GM12878 (cell line): ENCODE data around the gene ARAP2. TPM values are rescaled to one million over a fixed set of nuclear protein-coding genes. Genes with fewer than 3 reads are reported as not detected.

Experiments used
- BMI1 ChIP-seq: fragments of 450-650 bp; IDR thresholded peaks from 2 replicates; pipeline ENCODE4 v1.6.1; 2016; ENCODE audit warnings: mild to moderate bottlenecking, moderate library complexity, borderline replicate concordance
- CBX3 ChIP-seq: fragments of 200-600 bp; sonication (generic); IDR thresholded peaks from 2 replicates; pipeline ENCODE4 v1.6.1; 2016; ENCODE audit warnings: low read depth, borderline replicate concordance
- CBX5 ChIP-seq: sonication (generic); IDR thresholded peaks from 2 replicates; pipeline ENCODE4 v1.6.1; 2016; ENCODE audit warnings: low read depth, moderate library complexity, mild to moderate bottlenecking, inconsistent platforms
- DPF2 ChIP-seq: fragments of 450-650 bp; IDR thresholded peaks from 2 replicates; pipeline ENCODE4 v1.6.1; 2017; ENCODE audit warnings: mild to moderate bottlenecking
- ETV6 ChIP-seq, 2 experiments: fragments of 450-650 bp in 1 of 2; IDR thresholded peaks in 1 of 2; conservative IDR thresholded peaks in 1 of 2; 2 replicates each; pipeline ENCODE4 v1.6.1; 2014; ENCODE audit warnings: antibody characterized with exemption in 1 of 2, borderline replicate concordance in 1 of 2, low read depth in 1 of 2, mild to moderate bottlenecking in 1 of 2, moderate library complexity in 1 of 2
- EZH2 ChIP-seq: IDR thresholded peaks from 2 replicates; pipeline ENCODE4 v1.6.1; 2012; ENCODE audit warnings: low read depth, mild to moderate bottlenecking, control low read depth, inconsistent platforms, low read length, borderline replicate concordance; ENCODE audit not compliant: control insufficient read depth
- KAT2A ChIP-seq: conservative IDR thresholded peaks from 2 replicates; pipeline ENCODE4 v1.6.1; 2011; ENCODE audit warnings: low read depth, low read length; ENCODE audit not compliant: control insufficient read depth
- LARP7 ChIP-seq: fragments of 450-650 bp; IDR thresholded peaks from 2 replicates; pipeline ENCODE4 v1.6.1; 2017; ENCODE audit warnings: mild to moderate bottlenecking
- MXI1 ChIP-seq: fragments of 150-350 bp; IDR thresholded peaks from 2 replicates; pipeline ENCODE4 v1.6.1; 2011; ENCODE audit warnings: low read depth, mild to moderate bottlenecking, inconsistent platforms, low read length, improper control_type of control experiment
- MYC ChIP-seq: IDR thresholded peaks from 2 replicates; pipeline ENCODE4 v1.6.1; 2011; ENCODE audit warnings: mild to moderate bottlenecking, low read length, moderate library complexity, inconsistent platforms; ENCODE audit not compliant: insufficient read depth, insufficient replicate concordance, insufficient read length, severe bottlenecking
- POLR2AphosphoS5 ChIP-seq: IDR thresholded peaks from 2 replicates; pipeline ENCODE4 v1.6.1; 2011; ENCODE audit warnings: mild to moderate bottlenecking, low read length, inconsistent platforms
- RELA ChIP-seq: fragments of 450-650 bp; IDR thresholded peaks from 2 replicates; pipeline ENCODE4 v1.8.0; 2014; ENCODE audit warnings: borderline replicate concordance; ENCODE audit not compliant: partially characterized antibody
- RUNX3 ChIP-seq: IDR thresholded peaks from 2 replicates; pipeline ENCODE4 v1.6.1; 2012; ENCODE audit warnings: low read length, inconsistent platforms
- ZNF622 ChIP-seq: fragments of 450-650 bp; IDR thresholded peaks from 2 replicates; pipeline ENCODE4 v1.6.1; 2017; ENCODE audit warnings: mild to moderate bottlenecking, inconsistent platforms
- polyA plus RNA-seq, 11 experiments: library from polyadenylated mRNA; depleted of rRNA in 4 of 11; unstranded in 6 of 11; stranded (reverse) in 5 of 11; fragments of >200 nt; fragmentation: Nextera tagmentation in 4 of 11; fragmentation: Illumina TruSeq in 1 of 11; extraction: Ambion mirVana in 4 of 11; extraction: Trizol in 1 of 11; gene quantifications; 1 replicate in 1 of 11; 2 replicates in 10 of 11; pipeline versions ENCODE4 v1.2.1 to v1.2.3, GENCODE V29; 2011 to 2016; ENCODE audit warnings: inconsistent platforms in 2 of 11, missing spikeins in 2 of 11, low read depth in 1 of 11
- total RNA-seq, 4 experiments: library from RNA; depleted of rRNA in 3 of 4; stranded (reverse); fragments of >200 nt in 3 of 4; fragmentation: Illumina TruSeq in 1 of 4; extraction: Trizol in 1 of 4; gene quantifications; 2 replicates each; pipeline versions ENCODE4 v1.2.1 to v1.2.3, GENCODE V29; 2013 to 2021
- TF ChIP-seq, protein P1 (sequence below): fragments of 450-650 bp; IDR thresholded peaks from 2 replicates; pipeline ENCODE4 v1.6.1; 2017; ENCODE audit warnings: antibody characterized with exemption, mild to moderate bottlenecking, moderate library complexity
- TF ChIP-seq, protein P2 (sequence below): IDR thresholded peaks from 2 replicates; pipeline ENCODE4 v1.6.1; 2012; ENCODE audit warnings: low read depth, low read length, improper control_type of control experiment
- TF ChIP-seq, protein P3 (sequence below): IDR thresholded peaks from 2 replicates; pipeline ENCODE4 v1.6.1; 2012; ENCODE audit warnings: low read depth, low read length, improper control_type of control experiment
- TF ChIP-seq, protein P4 (sequence below): fragments of 450-650 bp; IDR thresholded peaks from 2 replicates; pipeline ENCODE4 v1.6.1; 2017; ENCODE audit warnings: mild to moderate bottlenecking, low read depth, inconsistent platforms; ENCODE audit not compliant: poor library complexity, severe bottlenecking
- TF ChIP-seq, protein P5 (sequence below): IDR thresholded peaks from 2 replicates; pipeline ENCODE4 v1.6.1; 2011; ENCODE audit warnings: low read depth, low read length, improper control_type of control experiment, borderline replicate concordance
- TF ChIP-seq, protein P6 (sequence below): fragments of 450-650 bp; IDR thresholded peaks from 2 replicates; pipeline ENCODE4 v1.6.1; 2017; ENCODE audit warnings: borderline replicate concordance

ARAP2 gene
- total and polyA plus RNA-seq, 10 of the 15 experiments (the other 5 are each of a cell fraction or from before 2014, with no cell fraction given): 5.4 to 36.1 (median 12.2) TPM

DNA sequence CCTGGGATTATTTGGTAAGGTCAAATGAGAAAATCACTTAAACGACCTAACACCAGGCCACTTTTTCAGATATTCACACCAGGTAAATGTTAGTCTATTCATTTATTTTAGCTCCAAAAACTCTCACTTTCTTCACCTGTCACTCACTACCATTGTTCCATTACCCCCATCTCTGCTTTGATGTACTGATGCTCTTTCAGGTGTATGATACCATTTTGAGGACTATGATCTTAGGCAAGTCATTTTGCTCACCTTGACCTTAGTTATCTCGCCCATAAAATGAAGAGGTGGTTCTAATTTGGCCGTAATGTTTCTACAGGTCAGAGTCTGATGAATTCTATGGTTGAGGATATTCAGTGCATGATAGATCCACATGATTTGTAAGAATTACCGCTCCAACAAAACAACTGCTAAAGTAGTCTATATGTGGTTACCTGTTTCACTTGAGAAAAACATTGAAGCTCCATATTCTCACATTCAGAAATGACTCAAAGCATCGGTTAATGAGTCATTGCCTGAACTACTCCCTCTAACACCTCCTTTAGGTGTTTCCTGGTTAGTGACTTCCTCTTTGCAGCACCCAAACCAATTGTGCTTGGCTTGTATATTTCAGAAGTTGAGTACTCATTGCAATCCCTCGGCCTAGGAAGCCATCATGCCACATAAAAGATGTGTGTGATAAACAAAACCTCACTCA lies 41.6 kb upstream of the ARAP2 start (continued):
- TF ChIP-seq EZH2: no peak
- no peak for TF ChIP-seq CBX3
- TF ChIP-seq, protein P1, sequence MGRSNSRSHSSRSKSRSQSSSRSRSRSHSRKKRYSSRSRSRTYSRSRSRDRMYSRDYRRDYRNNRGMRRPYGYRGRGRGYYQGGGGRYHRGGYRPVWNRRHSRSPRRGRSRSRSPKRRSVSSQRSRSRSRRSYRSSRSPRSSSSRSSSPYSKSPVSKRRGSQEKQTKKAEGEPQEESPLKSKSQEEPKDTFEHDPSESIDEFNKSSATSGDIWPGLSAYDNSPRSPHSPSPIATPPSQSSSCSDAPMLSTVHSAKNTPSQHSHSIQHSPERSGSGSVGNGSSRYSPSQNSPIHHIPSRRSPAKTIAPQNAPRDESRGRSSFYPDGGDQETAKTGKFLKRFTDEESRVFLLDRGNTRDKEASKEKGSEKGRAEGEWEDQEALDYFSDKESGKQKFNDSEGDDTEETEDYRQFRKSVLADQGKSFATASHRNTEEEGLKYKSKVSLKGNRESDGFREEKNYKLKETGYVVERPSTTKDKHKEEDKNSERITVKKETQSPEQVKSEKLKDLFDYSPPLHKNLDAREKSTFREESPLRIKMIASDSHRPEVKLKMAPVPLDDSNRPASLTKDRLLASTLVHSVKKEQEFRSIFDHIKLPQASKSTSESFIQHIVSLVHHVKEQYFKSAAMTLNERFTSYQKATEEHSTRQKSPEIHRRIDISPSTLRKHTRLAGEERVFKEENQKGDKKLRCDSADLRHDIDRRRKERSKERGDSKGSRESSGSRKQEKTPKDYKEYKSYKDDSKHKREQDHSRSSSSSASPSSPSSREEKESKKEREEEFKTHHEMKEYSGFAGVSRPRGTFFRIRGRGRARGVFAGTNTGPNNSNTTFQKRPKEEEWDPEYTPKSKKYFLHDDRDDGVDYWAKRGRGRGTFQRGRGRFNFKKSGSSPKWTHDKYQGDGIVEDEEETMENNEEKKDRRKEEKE: no peak
- TF ChIP-seq ZNF622: no peak
- TF ChIP-seq MYC: no peak
- TF ChIP-seq MXI1: 0 out of 2 replicates have a peak, but pooled peaks have one; percentile 9
- TF ChIP-seq, protein P2, sequence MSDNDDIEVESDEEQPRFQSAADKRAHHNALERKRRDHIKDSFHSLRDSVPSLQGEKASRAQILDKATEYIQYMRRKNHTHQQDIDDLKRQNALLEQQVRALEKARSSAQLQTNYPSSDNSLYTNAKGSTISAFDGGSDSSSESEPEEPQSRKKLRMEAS: no peak
- peak; percentile 87 for TF ChIP-seq BMI1
- TF ChIP-seq DPF2: peak; percentile 99
- TF ChIP-seq ETV6 (conservative IDR thresholded peaks at IDR 0.05 in 1 of 2, IDR thresholded peaks at IDR 0.05 in 1 of 2; ENCODE audit: borderline replicate concordance in 1 of 2, low read depth in 1 of 2): peak in 1 of 2 experiments; percentile 98; a peak in 2 of 4 replicates
- TF ChIP-seq KAT2A: no peak
- TF ChIP-seq CBX5: peak; percentile 87; the same call in 1 of the 2 replicates
- TF ChIP-seq POLR2AphosphoS5: no peak
- no peak for TF ChIP-seq RELA
- TF ChIP-seq, protein P3, sequence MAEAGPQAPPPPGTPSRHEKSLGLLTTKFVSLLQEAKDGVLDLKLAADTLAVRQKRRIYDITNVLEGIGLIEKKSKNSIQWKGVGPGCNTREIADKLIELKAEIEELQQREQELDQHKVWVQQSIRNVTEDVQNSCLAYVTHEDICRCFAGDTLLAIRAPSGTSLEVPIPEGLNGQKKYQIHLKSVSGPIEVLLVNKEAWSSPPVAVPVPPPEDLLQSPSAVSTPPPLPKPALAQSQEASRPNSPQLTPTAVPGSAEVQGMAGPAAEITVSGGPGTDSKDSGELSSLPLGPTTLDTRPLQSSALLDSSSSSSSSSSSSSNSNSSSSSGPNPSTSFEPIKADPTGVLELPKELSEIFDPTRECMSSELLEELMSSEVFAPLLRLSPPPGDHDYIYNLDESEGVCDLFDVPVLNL: no peak
- TF ChIP-seq, protein P4, sequence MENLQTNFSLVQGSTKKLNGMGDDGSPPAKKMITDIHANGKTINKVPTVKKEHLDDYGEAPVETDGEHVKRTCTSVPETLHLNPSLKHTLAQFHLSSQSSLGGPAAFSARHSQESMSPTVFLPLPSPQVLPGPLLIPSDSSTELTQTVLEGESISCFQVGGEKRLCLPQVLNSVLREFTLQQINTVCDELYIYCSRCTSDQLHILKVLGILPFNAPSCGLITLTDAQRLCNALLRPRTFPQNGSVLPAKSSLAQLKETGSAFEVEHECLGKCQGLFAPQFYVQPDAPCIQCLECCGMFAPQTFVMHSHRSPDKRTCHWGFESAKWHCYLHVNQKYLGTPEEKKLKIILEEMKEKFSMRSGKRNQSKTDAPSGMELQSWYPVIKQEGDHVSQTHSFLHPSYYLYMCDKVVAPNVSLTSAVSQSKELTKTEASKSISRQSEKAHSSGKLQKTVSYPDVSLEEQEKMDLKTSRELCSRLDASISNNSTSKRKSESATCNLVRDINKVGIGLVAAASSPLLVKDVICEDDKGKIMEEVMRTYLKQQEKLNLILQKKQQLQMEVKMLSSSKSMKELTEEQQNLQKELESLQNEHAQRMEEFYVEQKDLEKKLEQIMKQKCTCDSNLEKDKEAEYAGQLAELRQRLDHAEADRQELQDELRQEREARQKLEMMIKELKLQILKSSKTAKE: peak; percentile 85
- TF ChIP-seq, protein P5, sequence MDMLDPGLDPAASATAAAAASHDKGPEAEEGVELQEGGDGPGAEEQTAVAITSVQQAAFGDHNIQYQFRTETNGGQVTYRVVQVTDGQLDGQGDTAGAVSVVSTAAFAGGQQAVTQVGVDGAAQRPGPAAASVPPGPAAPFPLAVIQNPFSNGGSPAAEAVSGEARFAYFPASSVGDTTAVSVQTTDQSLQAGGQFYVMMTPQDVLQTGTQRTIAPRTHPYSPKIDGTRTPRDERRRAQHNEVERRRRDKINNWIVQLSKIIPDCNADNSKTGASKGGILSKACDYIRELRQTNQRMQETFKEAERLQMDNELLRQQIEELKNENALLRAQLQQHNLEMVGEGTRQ: no peak
- no peak for TF ChIP-seq LARP7
- TF ChIP-seq, protein P6, sequence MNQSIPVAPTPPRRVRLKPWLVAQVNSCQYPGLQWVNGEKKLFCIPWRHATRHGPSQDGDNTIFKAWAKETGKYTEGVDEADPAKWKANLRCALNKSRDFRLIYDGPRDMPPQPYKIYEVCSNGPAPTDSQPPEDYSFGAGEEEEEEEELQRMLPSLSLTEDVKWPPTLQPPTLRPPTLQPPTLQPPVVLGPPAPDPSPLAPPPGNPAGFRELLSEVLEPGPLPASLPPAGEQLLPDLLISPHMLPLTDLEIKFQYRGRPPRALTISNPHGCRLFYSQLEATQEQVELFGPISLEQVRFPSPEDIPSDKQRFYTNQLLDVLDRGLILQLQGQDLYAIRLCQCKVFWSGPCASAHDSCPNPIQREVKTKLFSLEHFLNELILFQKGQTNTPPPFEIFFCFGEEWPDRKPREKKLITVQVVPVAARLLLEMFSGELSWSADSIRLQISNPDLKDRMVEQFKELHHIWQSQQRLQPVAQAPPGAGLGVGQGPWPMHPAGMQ: no peak; the same call in 1 of the 2 replicates
- TF ChIP-seq RUNX3: peak; percentile 99
